Fibroblast of lung (primary cell): ENCODE data around the gene NT5C1A.

ENCODE experiments used
- EZH2 ChIP-seq: IDR thresholded peaks from 2 replicates; pipeline ENCODE4 v1.5.1; 2012; ENCODE audit warnings: low read length, control low read depth, mild to moderate bottlenecking; ENCODE audit errors: missing control alignments
- TF ChIP-seq, protein P1 (sequence below), 2 donors: IDR thresholded peaks in 1 of 2; conservative IDR thresholded peaks in 1 of 2; 1 replicate in 1 of 2; 2 replicates in 1 of 2; pipeline ENCODE4 v1.5.1; 2011 to 2012; ENCODE audit warnings: low read length in 2 of 2, control low read depth in 1 of 2, inconsistent platforms in 1 of 2, low read depth in 1 of 2, mild to moderate bottlenecking in 1 of 2

DNA sequence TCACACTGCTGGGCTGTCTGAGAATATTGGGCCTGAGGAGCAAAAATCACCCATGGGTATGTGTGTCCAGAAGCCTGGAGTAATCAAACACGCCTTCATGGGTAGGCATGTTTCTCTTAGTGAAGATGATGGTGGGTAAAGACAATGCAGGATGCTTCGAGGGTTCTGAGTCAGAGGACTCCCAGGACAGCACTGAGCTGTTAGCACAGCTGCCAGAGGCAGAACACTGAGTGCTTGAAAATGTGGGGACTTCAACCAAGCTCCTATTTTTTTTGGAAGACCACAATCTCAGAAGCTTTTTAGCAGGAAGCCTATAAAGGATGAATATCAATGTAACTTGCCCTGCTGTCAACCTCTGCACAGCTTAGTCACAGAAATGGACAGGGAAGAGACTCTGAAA lies 7.9 kb upstream of the NT5C1A start:
- TF ChIP-seq, protein P1, sequence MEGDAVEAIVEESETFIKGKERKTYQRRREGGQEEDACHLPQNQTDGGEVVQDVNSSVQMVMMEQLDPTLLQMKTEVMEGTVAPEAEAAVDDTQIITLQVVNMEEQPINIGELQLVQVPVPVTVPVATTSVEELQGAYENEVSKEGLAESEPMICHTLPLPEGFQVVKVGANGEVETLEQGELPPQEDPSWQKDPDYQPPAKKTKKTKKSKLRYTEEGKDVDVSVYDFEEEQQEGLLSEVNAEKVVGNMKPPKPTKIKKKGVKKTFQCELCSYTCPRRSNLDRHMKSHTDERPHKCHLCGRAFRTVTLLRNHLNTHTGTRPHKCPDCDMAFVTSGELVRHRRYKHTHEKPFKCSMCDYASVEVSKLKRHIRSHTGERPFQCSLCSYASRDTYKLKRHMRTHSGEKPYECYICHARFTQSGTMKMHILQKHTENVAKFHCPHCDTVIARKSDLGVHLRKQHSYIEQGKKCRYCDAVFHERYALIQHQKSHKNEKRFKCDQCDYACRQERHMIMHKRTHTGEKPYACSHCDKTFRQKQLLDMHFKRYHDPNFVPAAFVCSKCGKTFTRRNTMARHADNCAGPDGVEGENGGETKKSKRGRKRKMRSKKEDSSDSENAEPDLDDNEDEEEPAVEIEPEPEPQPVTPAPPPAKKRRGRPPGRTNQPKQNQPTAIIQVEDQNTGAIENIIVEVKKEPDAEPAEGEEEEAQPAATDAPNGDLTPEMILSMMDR (conservative IDR thresholded peaks at IDR 0.05 in 1 of 2, IDR thresholded peaks at IDR 0.05 in 1 of 2; ENCODE audit: low read depth in 1 of 2, low read length in 2 of 2), result no peak
- no peak for TF ChIP-seq EZH2
